COR-L47 (cell line): Measurements from ENCODE around the gene GRIK4.

Source experiments
- DNase-seq: peaks from one replicate; lab custom pipeline; 2025; lab: John Stamatoyannopoulos, UW

GRIK4 gene

GRCh38 chr11:120840661-120841060 lies 329.1 kb downstream of the GRIK4 start:
- DNase-seq, result no peak

- no peak for DNase-seq
Measured at GRCh38 chr11:120841074-120841473, 329.5 kb downstream of the GRIK4 start.

GRCh38 chr11:120842195-120842594 lies 330.6 kb downstream of the GRIK4 start:
- no peak for DNase-seq

GRCh38 chr11:120853435-120853834 lies 341.9 kb downstream of the GRIK4 start:
- DNase-seq, result no peak

GRCh38 chr11:120854988-120855387 lies 343.4 kb downstream of the GRIK4 start:
- no peak for DNase-seq

- no peak for DNase-seq
Measured at GRCh38 chr11:120857508-120857907, 346.0 kb downstream of the GRIK4 start.

- DNase-seq, result no peak
Measured at GRCh38 chr11:120858740-120859139, 347.2 kb downstream of the GRIK4 start.

- DNase-seq, result no peak
Measured at GRCh38 chr11:120859552-120860295, 348.2 kb downstream of the GRIK4 start.

GRCh38 chr11:120863359-120863758 lies 351.8 kb downstream of the GRIK4 start:
- DNase-seq, result no peak

- DNase-seq, result no peak
Measured at GRCh38 chr11:120867024-120867423, 355.5 kb downstream of the GRIK4 start.

GRCh38 chr11:120867531-120867930 lies 356.0 kb downstream of the GRIK4 start:
- no peak for DNase-seq

GRCh38 chr11:120867988-120868387 lies 356.4 kb downstream of the GRIK4 start:
- no peak for DNase-seq

- DNase-seq, result no peak
Measured at GRCh38 chr11:120869097-120869496, 357.5 kb downstream of the GRIK4 start.

- no peak for DNase-seq
Measured at GRCh38 chr11:120869516-120870011, 358.0 kb downstream of the GRIK4 start.

- DNase-seq, result no peak
Measured at GRCh38 chr11:120871194-120871593, 359.6 kb downstream of the GRIK4 start.

GRCh38 chr11:120871924-120872323 lies 360.4 kb downstream of the GRIK4 start:
- DNase-seq, result no peak

- DNase-seq, result no peak
Measured at GRCh38 chr11:120873966-120874735, 362.6 kb downstream of the GRIK4 start.

GRCh38 chr11:120875986-120876385 lies 364.4 kb downstream of the GRIK4 start:
- DNase-seq, result no peak

GRCh38 chr11:120877746-120878365 lies 366.3 kb downstream of the GRIK4 start:
- DNase-seq, result no peak

GRCh38 chr11:120878781-120879180 lies 367.2 kb downstream of the GRIK4 start:
- no peak for DNase-seq

- DNase-seq, result no peak
Measured at GRCh38 chr11:120880498-120881175, 369.1 kb downstream of the GRIK4 start.

- DNase-seq, result no peak
Measured at GRCh38 chr11:120881596-120881995, 370.0 kb downstream of the GRIK4 start.
